GM21529 (cell line): ENCODE data around the gene TTC23.

Source experiments
- ATAC-seq: cut with Tn5 transposase; IDR thresholded peaks from one replicate; pipeline ENCODE4 v1.9.1; 2021; ENCODE audit not compliant: unreplicated experiment

TTC23 gene

GRCh38 chr15:99249270-99249841 lies at the start of gene TTC23:
Gene TTC23, minus strand, starts transcription at chr15:99249581. Its CDS starts 20,869 bp downstream, at chr15:99228712.
- no peak for ATAC-seq

GRCh38 chr15:99296386-99296785 lies 47.0 kb upstream of the TTC23 start:
- no peak for ATAC-seq

- no peak for ATAC-seq
Measured at GRCh38 chr15:99295840-99296239, 46.5 kb upstream of the TTC23 start.

GRCh38 chr15:99291643-99292042 lies 42.3 kb upstream of the TTC23 start:
- no peak for ATAC-seq

GRCh38 chr15:99283717-99284116 lies 34.3 kb upstream of the TTC23 start:
- no peak for ATAC-seq

GRCh38 chr15:99282586-99282985 lies 33.2 kb upstream of the TTC23 start:
- ATAC-seq = no peak

- no peak for ATAC-seq
Measured at GRCh38 chr15:99282121-99282520, 32.7 kb upstream of the TTC23 start.

GRCh38 chr15:99279827-99280226 lies 30.4 kb upstream of the TTC23 start:
- ATAC-seq = no peak

- ATAC-seq = no peak
Measured at GRCh38 chr15:99279290-99279689, 29.9 kb upstream of the TTC23 start.

- ATAC-seq = no peak
Measured at GRCh38 chr15:99275525-99276128, 26.2 kb upstream of the TTC23 start.

GRCh38 chr15:99275061-99275460 lies 25.7 kb upstream of the TTC23 start:
- no peak for ATAC-seq

GRCh38 chr15:99273801-99274200 lies 24.4 kb upstream of the TTC23 start:
- ATAC-seq = no peak

GRCh38 chr15:99268431-99268830 lies 19.1 kb upstream of the TTC23 start:
- no peak for ATAC-seq

- ATAC-seq = no peak
Measured at GRCh38 chr15:99267957-99268356, 18.6 kb upstream of the TTC23 start.

GRCh38 chr15:99265541-99266070 lies 16.2 kb upstream of the TTC23 start:
- ATAC-seq = no peak

- ATAC-seq = no peak
Measured at GRCh38 chr15:99264125-99264524, 14.7 kb upstream of the TTC23 start.

- ATAC-seq = no peak
Measured at GRCh38 chr15:99257107-99257750, 7.8 kb upstream of the TTC23 start.

- ATAC-seq = no peak
Measured at GRCh38 chr15:99253381-99254090, 4.2 kb upstream of the TTC23 start.

- ATAC-seq = no peak
Measured at GRCh38 chr15:99252326-99252725, 2.9 kb upstream of the TTC23 start.

- peak; percentile 94 for ATAC-seq
Measured at GRCh38 chr15:99250857-99251841, 1.8 kb upstream of the TTC23 start, which contains the start of gene LRRC28. Gene LRRC28, plus strand, starts transcription at chr15:99251481. Its CDS starts 4,477 bp downstream, at chr15:99255958.
